Fibroblast of villous mesenchyme (primary cell): Measurements from ENCODE around the gene COX11. TPM values are rescaled to one million over a fixed set of nuclear protein-coding genes. Genes with fewer than 3 reads are reported as not detected.
A peak's percentile ranks its signal among the peaks of the same experiment; 100 is the strongest.

ENCODE experiments used
- DNase-seq: peaks from one replicate; pipeline ENCODE4 v3.0.0-alpha.2; 2010; ENCODE audit warnings: low read depth
- H3K4me3 ChIP-seq: 2 replicates; pipeline ENCODE4 v1.5.1; 2011; ENCODE audit warnings: low read depth, mild to moderate bottlenecking, low read length
- CTCF ChIP-seq: IDR thresholded peaks from 2 replicates; pipeline ENCODE4 v1.5.1; 2012; ENCODE audit warnings: low read depth, mild to moderate bottlenecking, low read length; ENCODE audit not compliant: insufficient read depth
- total RNA-seq: library from RNA; depleted of rRNA; stranded (reverse); fragments of >200 nt; gene quantifications from 2 replicates; pipeline ENCODE4 v1.2.3, GENCODE V29; 2012

The COX11 gene, protein sequence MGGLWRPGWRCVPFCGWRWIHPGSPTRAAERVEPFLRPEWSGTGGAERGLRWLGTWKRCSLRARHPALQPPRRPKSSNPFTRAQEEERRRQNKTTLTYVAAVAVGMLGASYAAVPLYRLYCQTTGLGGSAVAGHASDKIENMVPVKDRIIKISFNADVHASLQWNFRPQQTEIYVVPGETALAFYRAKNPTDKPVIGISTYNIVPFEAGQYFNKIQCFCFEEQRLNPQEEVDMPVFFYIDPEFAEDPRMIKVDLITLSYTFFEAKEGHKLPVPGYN
- total RNA-seq: 45.3 and 58.3 TPM in 2 replicates

- peak; percentile 47 for TF ChIP-seq CTCF
- peak within 1 kb of the TSS; percentile 92 for H3K4me3 ChIP-seq
- peak; percentile 97 for DNase-seq
Measured at GRCh38 chr17:54968262-54968987, at the start of gene COX11, which contains the start of gene STXBP4. Gene COX11 (minus strand): TSS chr17:54968654. CDS start chr17:54968646, 8 bp downstream. Gene STXBP4 (plus strand): TSS chr17:54968765. CDS start chr17:54986220, 17,455 bp downstream.

- no peak overlapping the region for H3K4me3 ChIP-seq
- DNase-seq: peak; percentile 17
- TF ChIP-seq CTCF: peak; percentile 61
Measured at GRCh38 chr17:55005520-55005919, 37.1 kb upstream of the COX11 start.

GRCh38 chr17:55004484-55004883, 36.0 kb upstream of the COX11 start:
- DNase-seq: no peak
- H3K4me3 ChIP-seq: no peak overlapping the region
- no peak for TF ChIP-seq CTCF

DNA sequence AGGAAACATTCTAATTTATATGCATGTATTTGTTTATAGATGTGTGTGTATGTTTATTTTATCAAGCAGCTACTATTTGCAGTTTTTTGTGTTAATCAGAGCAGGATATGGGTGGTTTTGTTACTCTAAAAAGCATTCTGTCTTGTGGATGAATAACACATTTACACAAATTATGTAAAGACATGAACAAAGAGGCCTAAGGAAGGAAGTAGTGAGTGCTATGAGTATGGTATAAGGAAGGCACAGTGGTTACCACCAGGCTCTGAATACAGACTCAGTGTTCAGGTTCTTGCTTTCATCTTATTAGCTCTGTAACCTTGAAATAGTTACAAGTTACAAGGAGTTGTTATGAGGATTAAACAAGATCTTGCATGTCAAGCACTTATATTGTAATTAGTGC, 34.0 kb upstream of the COX11 start:
- H3K4me3 ChIP-seq: no peak overlapping the region
- no peak for DNase-seq
- no peak for TF ChIP-seq CTCF

GRCh38 chr17:54996441-54996840, 28.0 kb upstream of the COX11 start:
- TF ChIP-seq CTCF: no peak

DNA sequence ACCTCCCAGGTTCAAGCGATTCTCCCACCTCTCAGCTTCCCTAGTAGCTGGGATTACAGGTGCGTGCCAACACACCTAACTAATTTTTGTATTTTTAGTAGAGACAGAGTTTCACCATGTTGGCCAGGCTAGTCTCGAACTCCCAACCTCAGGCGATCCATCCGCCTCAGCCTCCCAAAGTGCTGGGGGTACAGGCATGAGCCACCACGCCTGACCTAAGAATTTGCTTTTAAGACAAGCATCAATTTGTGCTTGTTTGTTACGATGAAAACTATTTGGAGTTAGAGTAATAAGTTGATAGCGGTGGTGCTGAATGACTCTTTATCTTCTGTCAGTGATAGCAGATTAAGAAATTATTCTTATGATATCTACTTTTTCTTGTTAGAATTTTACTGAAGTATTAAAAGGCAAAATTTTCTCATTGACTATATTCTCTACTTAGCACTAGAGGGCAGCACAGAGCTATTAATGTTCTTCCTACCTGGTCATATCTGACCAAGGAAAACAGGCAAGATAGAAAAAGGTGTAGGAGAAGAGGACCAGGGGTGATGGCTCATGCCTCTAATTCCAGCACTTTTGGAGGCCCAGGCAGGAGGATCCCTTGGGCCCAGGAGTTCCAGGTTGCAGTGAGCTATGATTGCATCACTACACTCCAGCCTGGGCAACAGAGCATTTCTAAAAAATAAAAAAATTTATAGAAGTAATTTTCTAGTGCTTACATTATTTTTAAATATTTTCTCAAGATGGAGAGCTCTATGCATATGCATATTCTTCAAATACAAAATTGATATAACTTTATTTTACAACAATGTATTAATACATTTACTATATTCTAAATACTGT, 24.6 kb upstream of the COX11 start:
- no peak overlapping the region for H3K4me3 ChIP-seq
- peak; percentile 69 for TF ChIP-seq CTCF
- peak; percentile 59 for DNase-seq

More at GRCh38 chr17:54996441-54996840, 28.0 kb upstream of the COX11 start:
- no peak overlapping the region for H3K4me3 ChIP-seq
- DNase-seq: no peak
